ENCODE results near the gene TCF12.

Gene TCF12

DNA sequence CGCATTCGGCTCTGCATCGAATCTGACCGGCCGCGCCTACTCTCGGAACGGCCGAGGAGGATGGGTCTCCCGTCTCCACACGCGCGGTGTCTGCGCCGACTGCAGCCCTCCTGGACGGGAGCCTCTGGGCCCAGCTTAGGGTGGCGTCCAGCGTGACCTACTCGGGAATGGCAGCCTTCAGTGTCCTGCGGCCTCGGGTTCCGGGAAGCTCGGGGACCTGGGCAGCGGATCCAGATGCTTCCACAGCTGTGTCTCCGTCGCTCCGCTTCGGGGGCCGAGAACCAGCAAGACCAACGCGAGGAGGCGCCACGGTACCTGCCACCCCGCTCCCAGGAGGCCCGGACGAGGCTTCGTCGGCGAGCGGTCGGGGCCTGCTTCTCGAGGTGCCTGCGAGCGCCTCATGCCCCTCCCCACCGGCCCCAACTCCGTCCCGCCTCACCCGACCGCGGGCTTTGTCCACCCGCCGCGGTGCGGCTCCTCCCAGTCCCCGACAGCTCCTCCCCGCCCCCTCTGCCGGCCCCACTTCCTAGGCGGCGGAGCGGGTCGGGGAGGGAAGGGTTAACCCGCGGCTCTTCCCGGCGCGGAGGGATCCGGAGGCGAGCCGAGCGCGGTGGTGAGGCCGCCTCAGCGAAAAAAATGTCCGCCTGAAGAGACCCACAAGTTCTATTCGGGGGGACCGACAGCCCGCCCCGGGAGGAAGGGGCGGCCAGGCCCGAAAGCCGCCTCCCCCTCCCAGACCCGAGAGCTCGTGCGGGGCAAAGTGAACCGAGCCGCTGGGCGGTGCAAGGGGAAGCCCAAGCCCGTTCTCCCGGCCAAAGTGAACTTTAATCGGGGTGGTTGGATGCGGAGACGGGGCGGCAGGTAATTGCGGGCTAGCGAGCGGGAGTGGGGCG is at the start of gene TCF12:
TSS of gene TCF12 (plus strand) at position 599 of the 893 bp plus-strand sequence. CDS start 1,270 bp downstream, outside the sequence.
- DNase-seq (ENCODE audit: low spot score), result peak; percentile 97

DNA sequence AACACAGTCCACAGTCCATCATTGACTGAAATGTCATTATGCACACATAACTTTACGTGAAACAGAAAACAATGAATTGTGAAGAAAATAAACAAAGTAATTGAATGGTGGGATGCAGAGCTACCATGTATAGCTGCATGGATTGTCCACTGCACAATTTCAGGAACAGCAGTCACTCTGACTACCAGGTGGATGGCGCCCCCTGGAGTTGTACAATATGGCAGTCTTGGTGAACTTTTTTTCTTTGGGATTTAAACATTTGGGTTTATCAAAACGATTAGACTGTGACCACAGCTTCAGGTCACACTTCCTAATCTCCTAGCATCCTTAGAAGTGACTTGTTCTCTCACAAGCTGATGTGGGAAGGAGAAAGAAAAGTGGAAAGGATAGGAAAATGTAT is 48.9 kb upstream of the TCF12 start:
- peak; percentile 17 for DNase-seq (ENCODE audit: low spot score)

DNA sequence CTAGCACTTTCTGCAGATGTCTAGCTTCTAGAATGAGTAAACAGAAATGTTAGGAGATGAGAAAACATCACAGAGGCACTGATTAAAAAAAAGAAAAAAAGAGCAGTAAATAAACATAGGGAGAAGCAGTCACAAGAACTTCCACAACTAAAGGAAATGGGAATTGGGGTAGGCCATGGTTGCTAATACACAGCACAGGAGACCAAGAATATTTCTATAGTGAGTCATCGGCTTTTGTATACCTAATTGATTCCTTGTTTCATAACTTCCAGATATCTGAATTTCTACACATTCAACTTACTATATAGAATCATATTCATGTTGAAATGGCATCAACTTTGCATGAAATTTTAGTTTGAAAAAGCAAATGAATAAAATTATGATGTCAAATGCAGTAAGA is 47.3 kb upstream of the TCF12 start:
- DNase-seq (ENCODE audit: low spot score), result peak; percentile 66

DNA sequence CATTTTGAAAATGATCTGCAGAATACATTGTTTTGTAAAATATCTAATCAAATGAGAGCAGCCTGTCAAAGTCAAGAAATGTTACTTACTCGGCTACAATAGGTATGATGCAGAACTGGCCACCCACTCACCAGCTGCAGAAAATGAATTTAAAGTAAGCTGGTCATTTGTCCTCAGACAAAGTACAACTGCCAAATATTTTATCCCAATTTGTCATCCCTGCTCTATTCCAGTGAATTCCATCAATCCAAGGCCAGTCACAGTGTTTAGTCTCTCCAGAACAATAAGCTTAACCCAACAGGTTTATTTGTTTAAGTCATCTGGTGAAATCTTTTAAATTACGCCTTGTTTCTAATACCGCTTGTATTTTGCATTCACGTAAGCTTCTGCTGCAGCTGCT is 46.6 kb upstream of the TCF12 start:
- no peak for DNase-seq (ENCODE audit: low spot score)

- no peak for DNase-seq (ENCODE audit: low spot score)
Measured at GRCh38 chr15:56877255-56877970, 41.0 kb upstream of the TCF12 start.

- DNase-seq (ENCODE audit: low spot score), result no peak
Measured at GRCh38 chr15:56879502-56879901, 38.9 kb upstream of the TCF12 start.

DNA sequence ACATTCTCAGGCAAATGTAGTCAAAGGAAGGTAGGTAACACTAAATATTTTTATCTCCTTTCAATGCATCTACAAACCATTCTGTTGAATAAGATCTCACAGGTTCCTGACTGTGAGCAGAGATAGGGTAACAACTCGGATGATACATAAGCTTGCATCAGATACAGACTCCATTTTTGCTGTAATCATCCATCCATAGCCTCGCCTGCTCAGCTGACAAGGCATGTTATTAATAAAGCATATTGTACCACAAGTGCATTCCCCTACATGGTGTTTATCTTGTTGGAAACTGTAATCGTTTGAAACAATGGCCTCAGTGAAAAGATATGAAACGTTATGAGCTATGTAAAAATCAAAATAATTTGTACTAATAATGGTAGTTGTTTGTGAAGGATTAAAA is 35.4 kb upstream of the TCF12 start:
- no peak for DNase-seq (ENCODE audit: low spot score)

DNA sequence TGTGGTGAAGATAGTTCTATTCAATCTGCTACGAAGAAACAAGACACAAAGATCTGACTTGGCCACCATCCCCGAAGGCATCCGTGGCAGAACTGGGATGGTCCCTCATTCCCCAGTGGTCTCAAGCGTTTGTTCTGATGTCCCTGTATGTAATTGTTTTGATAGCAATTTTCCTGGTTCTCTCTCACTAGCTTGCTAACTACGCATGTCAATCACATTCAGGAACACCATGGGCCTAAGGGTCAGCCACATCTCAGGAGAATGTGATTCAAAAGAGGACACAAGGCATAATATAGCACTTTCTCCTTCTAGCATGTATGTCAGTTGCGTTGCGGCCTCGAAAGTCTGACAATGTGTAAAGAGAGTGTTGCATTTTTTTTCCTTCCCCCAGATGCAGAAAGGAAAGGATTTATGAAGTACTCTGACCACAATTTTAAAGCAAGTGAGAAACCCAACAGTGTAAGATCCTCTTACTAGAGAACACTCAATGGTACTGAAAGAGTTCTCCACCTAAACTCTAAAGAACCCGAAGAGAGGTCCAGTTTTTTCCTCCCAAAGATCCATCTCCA is 32.0 kb upstream of the TCF12 start:
- peak; percentile 6 for DNase-seq (ENCODE audit: low spot score)

DNA sequence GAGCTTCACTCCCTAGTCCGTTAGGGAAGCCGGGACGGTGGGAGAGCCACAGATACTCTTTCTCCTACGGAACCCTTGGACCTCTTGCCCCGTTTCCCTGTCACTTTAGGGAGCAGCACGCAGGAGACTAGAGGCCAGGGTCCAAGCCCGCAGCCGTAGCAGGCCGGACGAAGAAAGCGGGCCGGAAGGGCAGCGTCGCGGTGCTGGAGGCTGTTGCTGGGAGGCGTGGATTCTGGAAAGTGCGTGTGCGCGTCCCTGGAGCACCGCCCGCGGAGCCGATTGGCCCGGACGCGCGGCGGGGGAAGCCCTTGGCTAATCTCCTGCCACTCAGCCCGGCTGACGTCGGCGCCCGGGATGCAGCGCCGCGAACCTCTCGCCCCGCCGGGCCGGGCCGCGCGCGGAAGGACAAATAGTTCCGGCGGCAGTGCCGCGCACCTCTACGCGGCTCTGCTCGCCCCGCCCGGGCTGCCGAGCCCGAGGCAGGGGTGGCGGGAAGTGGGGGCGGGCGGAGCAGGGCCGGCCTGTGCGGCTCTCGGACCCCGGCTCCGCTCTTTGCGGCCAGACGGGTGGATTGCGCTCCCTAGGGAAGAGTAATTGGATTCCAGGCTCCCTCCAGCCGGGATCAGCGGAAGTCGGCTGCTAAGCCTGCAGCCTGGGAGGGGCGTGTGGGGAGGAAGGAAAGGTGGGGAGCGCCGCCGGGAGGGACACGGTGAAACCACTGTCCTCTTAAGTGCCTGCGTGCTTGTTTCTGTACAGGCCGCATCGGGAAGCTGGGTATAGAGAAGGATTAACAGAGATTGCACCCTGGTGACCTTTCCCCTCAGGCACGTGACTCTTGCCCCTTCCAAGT is 31.3 kb upstream of the TCF12 start:
- DNase-seq (ENCODE audit: low spot score), result peak; percentile 98

DNA sequence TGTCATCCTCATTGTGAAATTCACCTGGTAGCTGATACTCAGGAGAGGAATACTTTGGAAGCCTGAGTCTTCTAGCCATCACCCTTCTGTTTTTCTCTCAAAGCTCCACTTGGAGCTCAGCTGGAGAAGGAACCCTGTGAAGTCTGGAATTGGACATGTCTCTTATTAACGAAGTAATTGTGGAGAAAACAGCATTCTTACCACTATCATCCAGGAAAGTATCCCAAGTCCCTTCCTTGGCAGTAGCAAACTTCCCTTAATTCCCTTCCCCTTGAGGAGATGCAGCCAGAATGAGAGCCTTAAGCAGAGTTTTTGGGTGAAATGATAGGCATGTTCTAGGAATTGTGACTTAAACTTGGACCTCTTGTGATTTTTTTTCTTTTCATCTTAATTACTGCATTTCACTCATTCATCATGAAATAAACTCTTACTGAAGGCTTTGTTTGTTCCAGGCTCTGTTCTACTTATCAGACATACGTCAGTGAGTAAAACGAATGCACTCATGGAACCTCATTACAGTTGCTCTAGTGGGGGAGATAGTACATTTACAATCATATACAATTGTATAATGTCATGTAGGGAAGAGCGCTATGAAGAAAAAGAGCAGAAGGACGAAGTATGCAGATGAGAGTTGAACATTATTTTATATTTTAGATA is 30.5 kb upstream of the TCF12 start:
- DNase-seq (ENCODE audit: low spot score), result no peak

DNA sequence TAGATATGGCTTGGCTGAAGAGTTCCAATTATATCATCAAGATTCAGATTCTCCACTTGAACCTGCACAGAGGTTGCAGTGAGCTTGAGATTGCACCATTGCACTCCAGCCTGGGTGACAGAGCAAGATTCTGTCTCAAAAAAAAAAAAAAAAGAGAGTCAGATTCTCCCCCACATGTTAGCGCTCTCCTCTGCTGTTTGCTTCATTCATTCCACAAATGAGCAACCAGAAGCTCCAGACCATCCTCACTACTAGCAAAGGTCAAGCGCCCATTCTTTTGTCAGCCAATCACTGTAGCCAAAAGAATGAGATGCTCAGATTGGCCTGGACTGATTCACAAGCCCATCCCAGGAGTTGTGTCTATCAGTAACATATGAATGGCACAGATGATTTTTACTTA is 28.4 kb upstream of the TCF12 start:
- no peak for DNase-seq (ENCODE audit: low spot score)

DNA sequence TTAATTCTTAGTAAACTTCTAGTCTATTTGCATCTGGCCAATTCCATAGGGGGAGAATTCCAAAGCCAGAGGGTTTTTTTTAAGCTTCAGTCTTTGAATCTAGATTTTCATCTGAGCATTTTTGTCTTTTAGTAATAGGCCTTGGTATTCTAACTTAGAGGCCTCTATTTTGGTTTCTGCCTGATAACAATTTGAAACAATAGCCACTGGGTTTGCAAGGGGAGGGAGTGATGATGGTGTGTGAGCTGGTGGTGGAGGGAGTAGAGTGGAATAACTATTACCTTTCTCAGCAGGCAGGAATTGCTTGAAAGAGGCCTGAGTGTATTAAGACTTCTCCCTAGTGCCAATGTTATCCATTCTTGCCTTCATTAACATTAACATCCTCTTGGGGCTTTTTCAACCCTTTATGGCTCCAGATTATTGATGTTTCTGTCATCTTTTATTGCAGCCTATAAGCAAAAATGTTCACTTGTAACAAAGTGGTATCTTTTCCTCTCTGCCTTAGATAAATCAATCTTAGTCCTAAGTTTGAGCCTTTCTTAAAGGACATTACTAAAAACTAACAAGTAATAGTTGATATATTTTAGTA is 26.5 kb upstream of the TCF12 start:
- DNase-seq (ENCODE audit: low spot score), result no peak

GRCh38 chr15:56892659-56893363 is 25.6 kb upstream of the TCF12 start:
- DNase-seq (ENCODE audit: low spot score), result no peak

- DNase-seq (ENCODE audit: low spot score), result no peak
Measured at GRCh38 chr15:56893364-56893678, 25.1 kb upstream of the TCF12 start.

GRCh38 chr15:56894601-56895000 is 23.8 kb upstream of the TCF12 start:
- no peak for DNase-seq (ENCODE audit: low spot score)

DNA sequence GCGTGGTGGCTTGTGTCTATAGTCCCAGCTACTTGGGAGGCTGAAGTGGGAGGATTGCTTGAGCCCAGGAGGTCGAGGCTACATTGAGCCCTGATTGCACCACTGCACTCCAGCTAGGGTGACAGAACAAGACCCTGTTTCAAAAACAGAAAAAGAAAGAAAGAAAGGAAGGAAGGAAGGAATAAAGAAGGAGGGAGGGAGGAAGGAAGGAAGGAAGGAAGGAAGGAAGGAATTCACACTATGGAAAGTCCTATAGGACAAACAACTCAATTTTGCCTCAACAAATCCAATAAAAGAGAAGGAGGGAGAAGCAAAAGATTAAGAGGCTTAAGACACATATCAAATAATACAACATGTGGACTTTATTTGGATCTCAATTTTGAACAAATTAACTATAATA is 16.5 kb upstream of the TCF12 start:
- no peak for DNase-seq (ENCODE audit: low spot score)

DNA sequence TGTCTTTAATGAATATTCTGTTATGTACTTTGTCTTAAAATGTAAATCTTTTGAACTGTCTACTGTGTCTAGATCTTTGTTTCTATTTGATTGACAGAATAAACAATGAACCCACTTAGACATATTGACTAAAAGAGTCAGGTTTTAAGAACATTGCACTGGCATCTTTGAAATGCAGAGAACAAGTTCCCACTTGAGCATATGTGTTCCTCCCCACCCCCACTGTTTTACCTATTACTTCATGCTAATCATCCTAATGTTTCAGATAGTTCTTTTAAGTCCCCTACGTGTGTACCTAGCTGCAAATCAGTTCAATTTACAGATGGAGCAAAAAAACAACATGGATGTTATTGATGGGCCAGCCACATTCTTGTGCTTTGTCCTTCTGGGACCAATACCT is 11.7 kb upstream of the TCF12 start:
- DNase-seq (ENCODE audit: low spot score), result no peak

DNA sequence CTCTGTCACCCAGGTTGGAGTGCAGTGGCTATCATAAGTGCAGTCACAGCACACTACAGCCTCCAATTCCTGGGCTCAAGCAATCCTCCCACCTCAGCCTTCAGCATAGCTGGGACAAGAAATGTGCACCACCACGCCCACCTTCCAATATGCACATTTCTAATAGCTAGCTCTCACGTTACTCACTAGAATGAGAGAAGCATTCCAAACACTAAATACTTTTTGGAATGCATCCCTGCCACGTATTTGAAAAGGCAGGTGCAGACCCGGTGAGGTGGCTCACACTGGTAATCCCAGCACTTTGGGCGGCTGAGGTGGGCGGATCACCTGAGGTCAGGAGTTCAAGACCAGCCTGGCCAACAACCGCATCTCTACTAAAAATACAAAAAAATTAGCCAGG is 7.6 kb upstream of the TCF12 start:
- DNase-seq (ENCODE audit: low spot score), result no peak

DNA sequence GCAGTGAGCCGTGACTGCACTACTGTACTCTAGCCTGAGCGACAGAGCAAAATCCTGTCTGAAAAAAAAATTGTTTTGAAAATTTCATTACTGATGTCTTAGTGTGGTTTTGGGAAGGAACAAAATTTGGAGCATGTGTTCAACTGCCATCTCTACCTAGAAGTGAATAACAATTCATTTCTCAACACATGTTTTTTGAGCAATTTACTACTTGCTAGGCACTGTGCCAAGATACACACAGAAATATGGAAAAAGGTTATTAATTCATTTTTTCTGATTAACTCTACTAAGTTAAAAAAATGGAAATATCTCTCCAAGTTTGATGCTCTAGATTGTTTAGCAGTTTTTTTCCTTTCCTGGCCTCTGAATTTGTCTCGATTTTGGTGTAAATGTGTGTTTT is 5.2 kb upstream of the TCF12 start:
- no peak for DNase-seq (ENCODE audit: low spot score)

DNA sequence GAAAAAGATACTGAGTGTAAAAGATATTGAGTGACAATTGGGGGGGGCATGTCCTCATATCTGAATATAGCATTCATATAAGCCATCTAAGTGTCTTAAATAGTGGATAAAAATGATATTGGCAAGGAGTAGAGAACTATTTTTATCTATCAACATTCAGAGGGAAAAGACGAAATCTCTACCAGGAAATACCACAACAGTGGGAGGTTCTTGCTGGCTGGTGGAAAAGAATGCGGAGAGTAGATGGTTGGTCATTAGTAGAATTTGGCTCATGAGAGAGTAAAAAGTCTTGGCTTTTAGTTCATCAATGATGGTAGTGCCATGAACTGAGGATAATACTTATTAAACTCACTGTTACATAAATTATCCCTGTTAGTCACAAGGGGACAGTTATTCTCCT is 4.8 kb upstream of the TCF12 start:
- DNase-seq (ENCODE audit: low spot score), result peak; percentile 50

GRCh38 chr15:56915888-56916287 is 2.6 kb upstream of the TCF12 start:
- no peak for DNase-seq (ENCODE audit: low spot score)
